Peyer's patch (tissue), 4 donors: ENCODE measurements around the gene MAP1LC3A.

Experiments used
- CTCF ChIP-seq, 6 experiments: fragments of 450-650 bp in 4 of 6; fragments of 200-600 bp in 2 of 6; sonication (generic) in 1 of 6; IDR thresholded peaks; one replicate each; pipeline ENCODE4 v1.5.1; 2017 to 2019; ENCODE audit warnings: antibody characterized with exemption in 6 of 6, mild to moderate bottlenecking in 3 of 6, moderate library complexity in 1 of 6
- POLR2A ChIP-seq, 2 donors: fragments of 450-650 bp; IDR thresholded peaks; one replicate each; pipeline ENCODE4 v1.5.1; 2017; ENCODE audit warnings: antibody characterized with exemption in 2 of 2, mild to moderate bottlenecking in 2 of 2, moderate library complexity in 2 of 2

GRCh38 chr20:34575756-34576155 lies 17.2 kb downstream of the MAP1LC3A start:
- TF ChIP-seq CTCF (IDR thresholded peaks at IDR 0.05) (no peak), POLR2A (IDR thresholded peaks at IDR 0.05) (no peak)
